GM23338 (cell line): ENCODE measurements around the gene ADCYAP1.

Source experiments
- CREB1 ChIP-seq: fragments of 250-450 bp; sonication (Bioruptor Pico); IDR thresholded peaks from 2 replicates; pipeline ENCODE4 v1.5.0; 2020; ENCODE audit warnings: low read depth, mild to moderate bottlenecking, moderate library complexity
- EZH2 ChIP-seq: fragments of 200-600 bp; sonication (generic); IDR thresholded peaks from one replicate; pipeline ENCODE4 v1.8.0; 2017; ENCODE audit warnings: antibody characterized with exemption, mild to moderate bottlenecking, low read depth; ENCODE audit not compliant: unreplicated experiment
- POLR2AphosphoS5 ChIP-seq: IDR thresholded peaks from 2 replicates; pipeline ENCODE4 v1.6.1; 2016; ENCODE audit warnings: antibody characterized with exemption, low read depth
- TF ChIP-seq, protein P1 (sequence below), 2 experiments: fragments of 200-600 bp in 1 of 2; sonication (generic) in 1 of 2; conservative IDR thresholded peaks; 2 replicates each; pipeline versions ENCODE4 v1.5.1 to v1.6.1; 2016 to 2017; ENCODE audit warnings: antibody characterized with exemption in 2 of 2, low read depth in 2 of 2, mild to moderate bottlenecking in 2 of 2, moderate library complexity in 1 of 2
- TF ChIP-seq, protein P2 (sequence below): IDR thresholded peaks from one replicate; pipeline ENCODE4 v1.6.1; 2018; ENCODE audit warnings: antibody characterized with exemption; ENCODE audit not compliant: unreplicated experiment

DNA sequence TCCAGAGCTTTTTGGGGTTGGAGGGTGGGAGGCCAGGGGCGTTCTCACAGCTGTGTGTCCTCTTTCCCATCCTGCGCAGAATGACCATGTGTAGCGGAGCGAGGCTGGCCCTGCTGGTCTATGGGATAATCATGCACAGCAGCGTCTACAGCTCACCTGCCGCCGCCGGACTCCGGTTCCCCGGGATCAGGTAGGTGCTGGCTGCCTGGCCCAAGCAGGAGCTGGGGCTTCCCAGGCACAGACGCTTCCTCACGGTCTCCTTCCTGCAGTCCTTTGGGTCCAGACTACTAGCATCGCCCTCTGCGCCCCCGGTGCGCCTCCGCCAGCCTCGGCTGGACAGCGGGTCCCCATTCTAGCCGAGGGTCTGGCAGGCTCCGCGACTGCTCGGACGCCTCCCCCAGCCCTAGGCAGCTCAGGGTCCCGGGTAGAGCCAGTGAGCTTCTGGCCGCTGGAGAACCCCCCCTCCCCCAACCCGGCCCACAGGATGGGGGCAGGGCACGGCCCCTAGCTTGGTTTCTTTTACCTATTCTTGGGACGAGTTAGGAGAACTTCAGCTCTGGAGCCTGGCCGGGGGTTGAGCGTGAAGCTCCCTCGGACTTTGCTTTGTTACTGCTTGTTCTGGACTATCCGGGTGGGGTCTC lies 756 bp downstream of the ADCYAP1 start:
- TF ChIP-seq, protein P1, sequence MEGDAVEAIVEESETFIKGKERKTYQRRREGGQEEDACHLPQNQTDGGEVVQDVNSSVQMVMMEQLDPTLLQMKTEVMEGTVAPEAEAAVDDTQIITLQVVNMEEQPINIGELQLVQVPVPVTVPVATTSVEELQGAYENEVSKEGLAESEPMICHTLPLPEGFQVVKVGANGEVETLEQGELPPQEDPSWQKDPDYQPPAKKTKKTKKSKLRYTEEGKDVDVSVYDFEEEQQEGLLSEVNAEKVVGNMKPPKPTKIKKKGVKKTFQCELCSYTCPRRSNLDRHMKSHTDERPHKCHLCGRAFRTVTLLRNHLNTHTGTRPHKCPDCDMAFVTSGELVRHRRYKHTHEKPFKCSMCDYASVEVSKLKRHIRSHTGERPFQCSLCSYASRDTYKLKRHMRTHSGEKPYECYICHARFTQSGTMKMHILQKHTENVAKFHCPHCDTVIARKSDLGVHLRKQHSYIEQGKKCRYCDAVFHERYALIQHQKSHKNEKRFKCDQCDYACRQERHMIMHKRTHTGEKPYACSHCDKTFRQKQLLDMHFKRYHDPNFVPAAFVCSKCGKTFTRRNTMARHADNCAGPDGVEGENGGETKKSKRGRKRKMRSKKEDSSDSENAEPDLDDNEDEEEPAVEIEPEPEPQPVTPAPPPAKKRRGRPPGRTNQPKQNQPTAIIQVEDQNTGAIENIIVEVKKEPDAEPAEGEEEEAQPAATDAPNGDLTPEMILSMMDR (conservative IDR thresholded peaks at IDR 0.05; ENCODE audit: low read depth in 2 of 2) = no peak
- TF ChIP-seq POLR2AphosphoS5 (no peak), EZH2 (no peak), CREB1 (no peak)
- TF ChIP-seq, protein P2, sequence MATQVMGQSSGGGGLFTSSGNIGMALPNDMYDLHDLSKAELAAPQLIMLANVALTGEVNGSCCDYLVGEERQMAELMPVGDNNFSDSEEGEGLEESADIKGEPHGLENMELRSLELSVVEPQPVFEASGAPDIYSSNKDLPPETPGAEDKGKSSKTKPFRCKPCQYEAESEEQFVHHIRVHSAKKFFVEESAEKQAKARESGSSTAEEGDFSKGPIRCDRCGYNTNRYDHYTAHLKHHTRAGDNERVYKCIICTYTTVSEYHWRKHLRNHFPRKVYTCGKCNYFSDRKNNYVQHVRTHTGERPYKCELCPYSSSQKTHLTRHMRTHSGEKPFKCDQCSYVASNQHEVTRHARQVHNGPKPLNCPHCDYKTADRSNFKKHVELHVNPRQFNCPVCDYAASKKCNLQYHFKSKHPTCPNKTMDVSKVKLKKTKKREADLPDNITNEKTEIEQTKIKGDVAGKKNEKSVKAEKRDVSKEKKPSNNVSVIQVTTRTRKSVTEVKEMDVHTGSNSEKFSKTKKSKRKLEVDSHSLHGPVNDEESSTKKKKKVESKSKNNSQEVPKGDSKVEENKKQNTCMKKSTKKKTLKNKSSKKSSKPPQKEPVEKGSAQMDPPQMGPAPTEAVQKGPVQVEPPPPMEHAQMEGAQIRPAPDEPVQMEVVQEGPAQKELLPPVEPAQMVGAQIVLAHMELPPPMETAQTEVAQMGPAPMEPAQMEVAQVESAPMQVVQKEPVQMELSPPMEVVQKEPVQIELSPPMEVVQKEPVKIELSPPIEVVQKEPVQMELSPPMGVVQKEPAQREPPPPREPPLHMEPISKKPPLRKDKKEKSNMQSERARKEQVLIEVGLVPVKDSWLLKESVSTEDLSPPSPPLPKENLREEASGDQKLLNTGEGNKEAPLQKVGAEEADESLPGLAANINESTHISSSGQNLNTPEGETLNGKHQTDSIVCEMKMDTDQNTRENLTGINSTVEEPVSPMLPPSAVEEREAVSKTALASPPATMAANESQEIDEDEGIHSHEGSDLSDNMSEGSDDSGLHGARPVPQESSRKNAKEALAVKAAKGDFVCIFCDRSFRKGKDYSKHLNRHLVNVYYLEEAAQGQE = no peak
